Breast epithelium (tissue), 3 donors: ENCODE measurements around the gene AMZ1.

ENCODE experiments used
- POLR2A ChIP-seq: fragments of 450-650 bp; IDR thresholded peaks from one replicate; pipeline ENCODE4 v1.6.1; 2016; ENCODE audit warnings: antibody characterized with exemption, mild to moderate bottlenecking, moderate library complexity
- TF ChIP-seq, protein P1 (sequence below), 3 donors: fragments of 450-650 bp; IDR thresholded peaks; one replicate each; pipeline ENCODE4 v1.5.1; 2016 to 2017; ENCODE audit warnings: antibody characterized with exemption in 3 of 3, mild to moderate bottlenecking in 3 of 3, moderate library complexity in 3 of 3

DNA sequence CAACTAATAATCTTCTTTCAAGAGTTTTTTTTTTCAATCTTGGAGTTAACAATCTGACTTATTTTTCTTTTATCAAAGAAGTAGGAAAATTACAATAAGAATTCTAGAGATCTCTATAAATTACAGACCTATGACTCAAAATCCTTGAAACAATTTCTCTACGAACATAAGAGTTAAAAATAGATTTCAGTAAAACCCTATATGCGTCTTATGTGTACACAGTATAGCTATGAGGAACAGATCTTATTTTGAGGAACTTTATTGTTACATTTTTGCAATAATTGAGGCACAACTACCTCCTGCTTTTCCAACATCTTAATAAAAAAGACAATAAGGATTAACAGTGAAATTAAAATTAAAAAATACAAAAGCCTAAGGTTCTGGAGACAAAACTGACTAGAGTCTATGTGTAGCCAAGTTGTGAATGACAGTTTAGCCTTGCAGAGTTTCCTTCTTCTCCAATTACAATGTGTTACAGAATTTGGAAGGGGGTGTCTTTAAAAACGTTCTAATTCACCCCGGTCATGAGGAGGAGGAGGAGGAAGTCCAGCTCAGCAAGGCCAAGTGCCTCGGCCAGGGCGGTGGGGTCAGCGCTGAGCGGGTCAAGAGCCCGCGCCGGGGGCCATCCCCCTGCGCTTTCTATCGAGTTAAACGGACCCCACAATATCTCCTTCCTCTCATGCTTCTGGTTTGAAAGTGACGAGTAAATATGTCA, 40.5 kb downstream of the AMZ1 start:
- TF ChIP-seq, protein P1, sequence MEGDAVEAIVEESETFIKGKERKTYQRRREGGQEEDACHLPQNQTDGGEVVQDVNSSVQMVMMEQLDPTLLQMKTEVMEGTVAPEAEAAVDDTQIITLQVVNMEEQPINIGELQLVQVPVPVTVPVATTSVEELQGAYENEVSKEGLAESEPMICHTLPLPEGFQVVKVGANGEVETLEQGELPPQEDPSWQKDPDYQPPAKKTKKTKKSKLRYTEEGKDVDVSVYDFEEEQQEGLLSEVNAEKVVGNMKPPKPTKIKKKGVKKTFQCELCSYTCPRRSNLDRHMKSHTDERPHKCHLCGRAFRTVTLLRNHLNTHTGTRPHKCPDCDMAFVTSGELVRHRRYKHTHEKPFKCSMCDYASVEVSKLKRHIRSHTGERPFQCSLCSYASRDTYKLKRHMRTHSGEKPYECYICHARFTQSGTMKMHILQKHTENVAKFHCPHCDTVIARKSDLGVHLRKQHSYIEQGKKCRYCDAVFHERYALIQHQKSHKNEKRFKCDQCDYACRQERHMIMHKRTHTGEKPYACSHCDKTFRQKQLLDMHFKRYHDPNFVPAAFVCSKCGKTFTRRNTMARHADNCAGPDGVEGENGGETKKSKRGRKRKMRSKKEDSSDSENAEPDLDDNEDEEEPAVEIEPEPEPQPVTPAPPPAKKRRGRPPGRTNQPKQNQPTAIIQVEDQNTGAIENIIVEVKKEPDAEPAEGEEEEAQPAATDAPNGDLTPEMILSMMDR (IDR thresholded peaks at IDR 0.05): no peak
- no peak for TF ChIP-seq POLR2A
